GM10248 (cell line): Measurements from ENCODE around the gene LIX1.

ENCODE experiments used
- CTCF ChIA-PET: fragments of 300-600 bp; sonication (Branson Sonifier 250); formaldehyde crosslinking; extraction: SDS; loops from one replicate; lab custom pipeline; 2021; ENCODE audit warnings: antibody characterized with exemption; lab: Yijun Ruan, JAX
- POLR2A ChIA-PET: fragments of 350-650 bp; sonication (Branson Sonifier 250); formaldehyde crosslinking; extraction: SDS; loops from one replicate; lab custom pipeline; 2020; ENCODE audit warnings: antibody characterized with exemption; lab: Yijun Ruan, JAX
- DNase-seq: peaks from one replicate; pipeline ENCODE4 v3.0.0; 2012; ENCODE audit errors: extremely low spot score
- TF ChIP-seq, protein P1 (sequence below): IDR thresholded peaks from 2 replicates; pipeline ENCODE4 v1.5.1; 2012; ENCODE audit warnings: mild to moderate bottlenecking, low read depth; ENCODE audit errors: extremely low read depth, missing control alignments, control extremely low read depth

Gene LIX1

DNA sequence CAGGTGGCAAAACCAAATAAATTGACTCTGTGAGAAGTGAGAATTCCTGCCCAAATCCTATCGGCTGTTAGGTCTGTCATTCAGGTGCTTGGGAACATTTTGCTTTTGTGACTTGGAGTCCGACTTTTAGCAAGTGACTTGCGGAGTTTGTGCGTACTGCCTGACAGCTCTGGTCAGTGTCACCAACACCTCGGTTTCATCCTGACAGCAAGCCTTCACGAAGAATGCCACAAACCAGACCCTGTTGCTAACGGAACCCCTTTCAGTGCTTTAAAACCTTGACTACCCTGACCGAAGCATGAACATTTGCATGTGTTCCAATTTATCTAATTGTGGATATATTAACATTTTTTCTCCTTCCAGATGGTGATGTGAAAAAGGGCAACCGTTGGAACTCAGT is 26.5 kb downstream of the LIX1 start:
- no peak for DNase-seq
- POLR2A ChIA-PET = no interaction called here
- CTCF ChIA-PET = no interaction called here
- TF ChIP-seq, protein P1, sequence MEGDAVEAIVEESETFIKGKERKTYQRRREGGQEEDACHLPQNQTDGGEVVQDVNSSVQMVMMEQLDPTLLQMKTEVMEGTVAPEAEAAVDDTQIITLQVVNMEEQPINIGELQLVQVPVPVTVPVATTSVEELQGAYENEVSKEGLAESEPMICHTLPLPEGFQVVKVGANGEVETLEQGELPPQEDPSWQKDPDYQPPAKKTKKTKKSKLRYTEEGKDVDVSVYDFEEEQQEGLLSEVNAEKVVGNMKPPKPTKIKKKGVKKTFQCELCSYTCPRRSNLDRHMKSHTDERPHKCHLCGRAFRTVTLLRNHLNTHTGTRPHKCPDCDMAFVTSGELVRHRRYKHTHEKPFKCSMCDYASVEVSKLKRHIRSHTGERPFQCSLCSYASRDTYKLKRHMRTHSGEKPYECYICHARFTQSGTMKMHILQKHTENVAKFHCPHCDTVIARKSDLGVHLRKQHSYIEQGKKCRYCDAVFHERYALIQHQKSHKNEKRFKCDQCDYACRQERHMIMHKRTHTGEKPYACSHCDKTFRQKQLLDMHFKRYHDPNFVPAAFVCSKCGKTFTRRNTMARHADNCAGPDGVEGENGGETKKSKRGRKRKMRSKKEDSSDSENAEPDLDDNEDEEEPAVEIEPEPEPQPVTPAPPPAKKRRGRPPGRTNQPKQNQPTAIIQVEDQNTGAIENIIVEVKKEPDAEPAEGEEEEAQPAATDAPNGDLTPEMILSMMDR = no peak

DNA sequence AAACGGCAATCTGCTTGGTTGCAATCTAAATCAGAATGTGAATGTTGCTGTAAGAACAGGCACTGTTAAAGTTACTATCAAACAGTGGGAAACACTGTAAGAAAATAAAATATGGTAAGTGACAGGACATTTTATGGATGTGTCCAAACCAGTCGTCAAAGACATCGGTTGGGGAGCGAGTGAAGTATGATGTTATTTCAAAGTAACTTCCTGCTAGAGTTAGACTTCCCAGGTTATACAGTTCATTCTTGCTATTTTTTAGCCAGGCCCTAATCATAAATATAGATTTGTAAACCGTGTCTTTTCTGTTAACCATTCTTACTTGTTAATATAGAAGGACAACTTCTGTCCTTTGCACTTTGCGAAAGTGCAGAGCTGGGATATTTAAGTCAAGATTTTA is 30.2 kb downstream of the LIX1 start:
- CTCF ChIA-PET = interaction anchor here (1.1 kb wide), 1 partner anchor 30 kb away, joined by 5 read pairs; the partner anchor contains the start of gene LIX1
- TF ChIP-seq, protein P1 = no peak
- POLR2A ChIA-PET = no interaction called here
- no peak for DNase-seq

DNA sequence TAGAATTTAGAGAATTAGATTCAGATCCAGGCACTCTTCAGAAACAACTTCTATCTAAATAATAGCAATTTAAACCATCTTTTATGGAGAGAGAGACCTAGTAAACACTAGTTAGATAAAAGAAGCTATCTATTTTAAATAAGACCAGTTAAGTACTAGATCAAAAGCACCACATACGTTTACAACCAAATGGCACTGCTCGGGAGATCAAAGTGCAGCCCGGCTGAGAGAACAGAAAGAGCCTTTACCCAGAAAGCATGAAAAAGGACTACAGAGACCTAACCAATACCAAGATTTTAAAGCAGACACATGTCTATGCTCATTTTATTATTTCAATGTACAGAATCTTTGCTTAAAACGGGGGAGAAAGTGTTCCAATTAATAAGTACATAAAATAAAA is 30.8 kb downstream of the LIX1 start:
- POLR2A ChIA-PET = no interaction called here
- CTCF ChIA-PET = no interaction called here
- TF ChIP-seq, protein P1 = no peak
- DNase-seq = no peak

DNA sequence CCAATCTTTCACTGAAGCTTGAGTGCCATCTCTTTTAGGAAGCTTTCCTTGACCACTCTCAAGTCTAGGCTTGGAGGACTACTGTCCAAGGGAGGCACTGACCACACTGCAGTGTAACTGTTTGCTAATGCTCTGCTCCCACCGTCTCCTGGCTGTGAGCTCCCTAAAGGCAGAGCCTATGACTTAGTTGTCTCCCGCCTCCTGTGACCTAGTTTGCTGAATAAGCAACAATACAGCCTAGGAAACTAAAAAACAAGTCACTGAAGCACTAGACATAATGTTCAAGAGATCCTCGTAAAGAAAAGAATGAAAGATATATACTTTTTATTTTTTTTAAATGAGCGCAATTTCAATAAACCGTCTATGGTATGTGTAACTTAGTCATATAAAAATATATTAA is 31.4 kb downstream of the LIX1 start:
- ChIA-PET POLR2A (no interaction called here), CTCF (interaction anchor here (1.2 kb wide), 1 partner anchor 52 kb away, joined by 3 read pairs; no protein-coding TSS in a partner anchor)
- no peak for DNase-seq
- TF ChIP-seq, protein P1 = no peak

DNA sequence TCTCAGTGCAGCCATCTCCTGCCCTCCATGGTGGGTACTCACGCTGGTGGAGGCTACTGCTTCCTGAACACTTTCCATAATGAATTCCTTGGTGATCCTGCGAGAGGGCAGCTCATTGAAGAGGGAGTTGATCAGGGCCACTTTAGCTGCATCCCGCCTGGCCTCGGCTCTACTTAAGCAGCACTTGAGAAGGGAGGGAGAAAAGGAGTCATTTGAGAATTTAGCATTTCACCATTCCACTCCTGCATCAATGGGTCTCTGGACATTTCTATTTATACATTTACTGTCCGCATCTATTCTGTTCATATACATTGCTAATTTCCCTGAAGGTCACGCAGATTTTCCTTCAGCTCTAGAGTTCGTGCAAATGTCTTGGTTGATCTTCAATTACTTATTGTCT is 35.1 kb downstream of the LIX1 start:
- TF ChIP-seq, protein P1 = no peak
- no peak for DNase-seq
- POLR2A ChIA-PET = no interaction called here
- CTCF ChIA-PET = interaction anchor here (1.0 to 1.5 kb wide), 4 partner anchors 9 to 47 kb away, joined by 3 to 4 read pairs (median 3); no protein-coding TSS in a partner anchor

DNA sequence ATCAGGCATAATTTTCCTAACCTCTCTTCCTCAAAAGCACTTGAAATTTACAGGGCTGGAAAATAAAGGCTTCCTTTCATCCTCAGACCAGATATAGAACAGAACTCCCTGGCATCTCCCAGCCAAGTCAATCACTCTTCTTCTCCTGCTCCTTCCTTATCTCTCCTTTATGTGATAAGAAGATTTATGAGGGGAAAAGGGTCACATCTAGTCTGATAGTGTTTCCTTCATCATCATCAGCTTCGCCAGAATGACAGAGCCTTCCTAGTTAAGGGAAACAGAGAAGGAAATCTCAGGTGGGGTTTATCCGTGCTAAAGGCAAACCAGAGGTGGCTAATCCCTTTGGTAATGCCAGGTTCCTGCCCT is 36.2 kb downstream of the LIX1 start:
- ChIA-PET CTCF (interaction anchor here (1.0 to 1.5 kb wide), 3 partner anchors 11 to 92 kb away, joined by 3 to 4 read pairs (median 3); no protein-coding TSS in a partner anchor), POLR2A (no interaction called here)
- TF ChIP-seq, protein P1 = no peak
- DNase-seq = no peak
